Anterior cingulate cortex (tissue), 58 donors: ENCODE data around the gene H3-3A.

Experiments
- DNase-seq, 58 donors: peaks; one replicate each; lab custom pipeline; 2025; lab: John Stamatoyannopoulos, UW

Gene H3-3A

DNA sequence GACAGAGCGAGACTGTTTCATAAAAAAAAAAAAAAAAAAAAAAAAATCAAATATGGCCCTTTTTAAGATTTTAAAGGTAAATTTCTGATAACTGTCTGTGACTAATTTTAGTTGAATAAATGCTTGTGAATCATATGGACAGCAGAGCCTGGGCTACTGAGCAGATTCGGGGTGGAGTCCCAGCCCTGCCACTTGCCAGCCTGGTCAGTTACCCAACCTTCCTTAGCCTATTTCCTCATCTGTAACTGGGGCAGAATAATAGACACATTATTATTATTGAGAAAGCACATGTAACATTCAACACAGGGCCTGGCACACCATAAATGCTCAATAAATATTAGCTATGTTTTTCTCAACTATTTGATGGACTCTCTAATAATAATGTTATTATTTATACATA lies 11.2 kb upstream of the H3-3A start:
- DNase-seq: no peak

DNA sequence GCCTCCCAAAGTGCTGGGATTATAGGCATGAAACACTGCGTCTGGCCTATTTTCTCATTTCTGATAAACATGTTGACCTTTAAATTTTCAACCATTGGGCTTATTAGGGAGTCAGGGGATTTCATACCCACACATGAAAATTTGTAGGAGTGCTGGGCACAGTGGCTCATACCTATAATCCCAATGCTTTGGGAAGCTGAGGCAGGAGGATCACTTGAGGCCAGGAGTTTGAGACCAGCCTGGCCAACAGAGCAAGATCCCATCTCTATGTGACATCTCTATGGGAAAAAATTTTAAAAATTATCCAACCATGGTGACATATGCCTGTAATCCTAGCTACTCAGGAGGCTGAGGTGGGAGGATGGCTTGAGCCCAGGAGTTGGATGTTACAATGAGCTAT lies 10.5 kb upstream of the H3-3A start:
- DNase-seq: no peak

DNA sequence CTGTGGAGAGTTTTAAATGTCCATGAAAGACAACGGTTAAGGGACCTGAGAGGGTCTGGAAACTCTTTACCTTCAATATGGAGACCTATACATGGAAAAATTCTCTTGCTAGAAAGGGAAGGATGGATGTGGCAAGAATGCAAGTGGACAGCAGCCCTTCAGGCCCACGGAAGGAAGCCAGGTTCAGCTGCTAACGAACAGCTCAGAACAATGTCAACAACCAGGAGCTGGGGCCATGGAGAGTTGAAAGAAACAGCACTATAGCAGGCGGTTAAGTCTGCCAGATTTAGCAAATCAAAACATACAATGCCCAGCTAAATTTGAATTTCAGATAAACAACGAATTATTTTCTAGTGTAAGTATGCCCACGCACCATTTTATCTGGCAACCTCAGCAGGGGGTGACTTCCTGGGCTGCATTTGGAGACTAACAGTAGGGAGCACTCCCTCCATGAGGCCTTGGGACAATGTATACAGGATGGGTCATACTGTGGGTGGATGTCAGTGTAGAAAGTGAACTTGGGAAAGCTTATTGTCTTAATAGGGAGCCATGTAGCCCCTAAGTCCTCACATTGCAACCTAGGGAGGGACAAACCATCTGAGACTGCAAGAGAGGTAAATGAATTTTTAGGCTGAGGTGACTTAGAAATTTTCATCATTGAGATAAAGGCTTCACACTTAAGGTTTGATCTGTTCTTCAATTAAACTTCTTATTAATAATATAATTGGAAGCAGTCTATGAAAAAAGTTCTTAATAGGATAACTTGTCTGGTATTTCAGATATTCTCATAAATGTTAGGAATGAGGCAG lies 7.8 kb upstream of the H3-3A start:
- no peak for DNase-seq

DNA sequence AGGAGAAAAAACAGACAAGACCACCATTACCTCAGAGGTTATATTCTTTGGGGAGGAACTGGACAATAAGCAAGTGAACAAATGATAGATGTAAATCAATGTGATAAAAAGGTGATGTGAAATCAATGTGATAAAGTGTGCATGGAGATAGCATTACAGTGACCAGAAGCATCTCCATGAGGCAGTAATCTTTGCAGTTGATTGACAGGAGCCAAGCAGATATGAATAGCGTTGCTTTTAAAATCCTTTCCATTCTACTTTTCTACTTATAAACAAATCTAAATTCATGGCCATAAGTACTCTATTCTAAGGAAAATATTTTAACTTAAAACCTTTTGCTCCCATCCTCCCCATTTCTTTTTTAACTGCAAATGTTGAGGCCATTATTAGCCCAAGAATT lies 2.8 kb upstream of the H3-3A start:
- no peak for DNase-seq

DNA sequence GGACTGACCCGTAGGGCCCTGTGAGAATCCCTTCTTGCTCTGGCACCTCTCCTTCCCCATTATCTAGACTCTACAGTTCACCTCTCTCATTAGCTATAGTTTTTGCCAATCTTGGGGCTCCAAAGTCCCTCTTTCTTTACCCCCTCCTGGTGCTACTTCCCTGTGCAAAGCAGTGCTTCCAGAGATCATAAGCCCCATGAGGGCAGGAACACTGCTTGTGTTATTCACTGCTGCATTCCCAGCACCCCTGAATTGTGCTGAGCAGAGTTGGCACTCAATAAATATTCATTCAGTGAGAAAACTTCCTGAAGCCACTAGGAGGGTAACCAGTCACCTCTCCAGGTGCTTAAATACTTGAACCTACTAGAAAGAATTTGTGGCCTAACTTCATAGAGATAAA lies 2.1 kb upstream of the H3-3A start:
- no peak for DNase-seq

DNA sequence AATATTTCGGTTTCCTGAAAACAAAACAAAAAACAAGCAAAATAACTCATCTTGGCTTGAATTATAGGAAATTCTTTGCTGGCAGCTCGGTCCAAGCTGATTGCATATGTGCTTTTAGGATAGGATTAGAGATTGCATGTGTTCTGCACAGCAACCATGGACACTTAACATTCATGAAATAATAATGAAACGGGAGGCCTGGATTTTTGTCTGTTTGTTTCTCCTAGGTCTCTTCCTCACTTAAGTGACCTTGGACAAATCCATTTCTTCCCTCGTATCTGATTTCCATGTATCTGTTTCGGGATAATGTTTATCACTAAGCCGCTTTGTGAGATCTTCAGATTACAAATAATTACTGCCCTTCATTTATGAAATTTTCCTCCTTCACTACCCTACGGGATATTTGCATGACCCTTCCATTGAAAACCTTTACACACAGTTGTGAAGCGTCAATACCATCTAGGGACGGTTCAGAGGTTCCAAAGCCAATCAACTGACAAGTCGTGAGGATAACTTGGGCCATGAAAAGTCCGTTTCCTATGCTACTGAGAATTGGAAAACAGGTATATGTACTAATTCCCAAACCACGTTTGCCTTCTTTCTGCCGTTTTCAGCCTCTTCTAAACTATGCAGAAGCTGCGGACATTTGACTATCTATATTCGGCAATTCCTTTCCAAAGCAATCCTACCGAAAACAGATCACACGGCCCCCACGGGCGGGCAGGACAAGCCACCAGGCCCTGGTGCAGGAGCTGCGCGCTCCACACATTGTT lies 1.3 kb upstream of the H3-3A start:
- peak in 2 of 58 donors; percentile 39 to 51 for DNase-seq

DNA sequence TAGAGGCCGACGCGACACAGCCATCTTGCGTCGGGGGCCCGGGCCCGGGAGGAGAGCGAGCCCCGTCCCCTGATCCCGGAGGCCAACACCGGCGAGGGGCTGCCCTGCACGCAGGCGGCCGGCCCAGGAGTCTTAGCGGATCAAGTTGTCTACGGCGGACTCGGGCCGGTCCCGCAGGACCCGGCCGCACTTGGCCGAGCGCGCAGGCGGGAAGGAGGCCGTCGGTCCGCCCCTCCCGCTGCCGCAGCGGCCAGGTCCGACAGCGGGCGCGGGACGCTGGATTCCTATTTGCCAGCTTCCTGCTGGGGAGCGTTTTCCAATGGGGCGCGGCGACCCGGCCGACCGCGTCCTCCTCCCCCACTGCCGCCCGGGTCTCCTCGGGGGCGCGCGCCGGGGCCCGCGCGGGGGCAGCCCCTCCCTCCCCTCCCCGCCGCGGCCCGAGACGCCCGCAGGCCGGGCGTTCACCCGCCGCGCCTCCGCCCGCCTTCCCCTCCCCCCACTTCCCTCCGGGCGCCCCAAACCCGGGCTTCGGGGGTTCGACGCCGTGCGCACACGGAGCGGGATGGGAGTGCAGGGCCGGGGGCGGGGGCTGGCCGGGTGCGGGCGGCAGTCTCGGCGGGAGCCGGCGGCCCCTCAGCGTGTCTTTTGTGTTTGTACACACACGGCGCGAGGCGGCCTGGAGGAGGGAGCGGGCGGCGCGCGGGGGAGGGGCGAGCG lies 517 bp upstream of the H3-3A start:
- DNase-seq: peak in 53 of 58 donors; percentile 23 to 92 (median 82)

DNA sequence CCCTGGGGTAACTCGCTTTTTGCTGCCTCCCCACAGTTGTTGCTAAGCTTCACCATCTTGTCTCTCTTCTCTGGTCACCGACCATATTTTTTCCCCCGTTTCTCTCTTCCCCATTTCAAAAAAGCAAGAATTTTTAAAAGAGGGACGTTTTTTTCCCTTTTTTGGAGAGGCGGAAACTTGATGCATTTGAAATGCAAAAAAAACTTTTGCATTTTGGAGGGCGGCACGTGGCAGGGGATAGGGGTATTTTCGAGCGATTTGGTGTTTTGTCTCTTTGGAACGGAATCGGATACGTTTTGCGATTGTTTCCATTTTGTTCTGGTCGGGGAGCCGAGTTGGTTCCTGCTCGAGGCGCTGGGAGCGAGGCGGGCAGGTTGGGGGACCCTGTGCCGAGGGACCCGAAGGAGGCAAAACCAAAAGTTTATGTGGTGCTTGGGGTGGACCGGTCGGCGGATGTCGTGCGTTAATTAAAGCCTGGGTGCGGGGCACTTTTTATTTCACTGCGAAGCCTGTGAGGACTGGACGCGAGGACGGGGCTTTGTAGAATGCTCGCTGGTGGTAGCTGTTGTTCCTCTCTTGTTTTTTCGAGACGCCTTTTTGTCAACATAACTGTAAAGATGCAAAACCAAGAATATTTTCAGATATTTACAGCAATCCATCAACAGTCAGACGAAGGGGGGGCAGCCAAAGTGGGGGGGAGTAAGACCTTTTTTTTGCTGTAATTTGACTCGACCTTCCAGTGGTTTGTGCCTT lies 884 bp downstream of the H3-3A start:
- peak in 50 of 58 donors; percentile 7 to 60 (median 37) for DNase-seq

DNA sequence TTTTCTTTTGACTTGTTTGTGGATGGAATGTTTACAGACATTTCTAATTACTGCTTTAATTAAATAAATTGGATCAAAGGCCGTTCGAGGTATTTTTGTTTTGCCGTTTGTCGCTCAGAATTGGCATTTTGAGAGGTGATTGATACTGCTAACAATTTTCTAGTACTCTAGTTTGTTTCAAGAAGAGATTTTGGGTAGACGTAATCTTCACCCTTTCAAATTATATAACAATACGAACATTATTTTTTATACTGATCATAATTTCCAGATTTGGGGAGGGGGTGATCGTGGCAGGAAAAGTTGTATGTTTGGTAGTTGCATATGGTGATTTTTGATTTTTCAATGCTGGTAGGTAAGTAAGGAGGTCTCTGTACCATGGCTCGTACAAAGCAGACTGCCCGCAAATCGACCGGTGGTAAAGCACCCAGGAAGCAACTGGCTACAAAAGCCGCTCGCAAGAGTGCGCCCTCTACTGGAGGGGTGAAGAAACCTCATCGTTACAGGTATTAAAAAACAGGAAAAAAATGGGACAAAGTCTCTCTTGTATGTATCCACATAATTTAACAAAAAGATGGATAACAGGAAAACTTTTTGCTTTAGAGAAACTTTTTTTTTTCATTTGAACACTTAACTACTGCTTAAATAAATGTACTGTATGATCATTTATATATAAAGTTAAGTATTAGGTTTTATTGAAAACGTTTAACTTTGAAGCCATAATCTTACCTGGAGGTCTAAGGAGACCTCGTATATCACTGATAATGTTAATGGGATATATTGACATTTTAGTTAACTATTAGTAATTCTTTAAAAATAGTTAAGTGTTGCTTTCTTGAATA lies 1.7 kb downstream of the H3-3A start:
- peak in 1 of 58 donors; percentile 3 for DNase-seq

DNA sequence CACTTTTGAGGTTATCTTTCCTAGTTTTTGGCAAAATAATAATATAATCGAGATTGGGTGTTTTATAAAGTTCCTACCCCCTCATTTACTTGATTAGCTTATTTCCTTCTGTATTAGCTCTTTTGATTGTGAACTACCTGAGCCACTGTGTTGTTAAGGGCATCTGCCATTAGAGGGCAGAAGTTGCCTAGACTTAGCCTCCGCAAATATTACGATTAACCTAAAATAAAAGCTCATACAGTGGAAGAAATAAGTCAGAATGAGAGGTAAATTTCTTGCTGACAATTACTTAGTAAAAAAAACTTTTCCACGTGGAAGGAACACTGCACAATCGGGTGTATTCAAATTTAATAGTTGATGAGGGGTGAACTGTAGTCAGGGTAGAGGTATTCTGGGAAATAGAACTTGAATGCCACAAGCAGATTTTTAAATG lies 2.3 kb downstream of the H3-3A start:
- peak in 13 of 58 donors; percentile 1 to 38 (median 7) for DNase-seq

DNA sequence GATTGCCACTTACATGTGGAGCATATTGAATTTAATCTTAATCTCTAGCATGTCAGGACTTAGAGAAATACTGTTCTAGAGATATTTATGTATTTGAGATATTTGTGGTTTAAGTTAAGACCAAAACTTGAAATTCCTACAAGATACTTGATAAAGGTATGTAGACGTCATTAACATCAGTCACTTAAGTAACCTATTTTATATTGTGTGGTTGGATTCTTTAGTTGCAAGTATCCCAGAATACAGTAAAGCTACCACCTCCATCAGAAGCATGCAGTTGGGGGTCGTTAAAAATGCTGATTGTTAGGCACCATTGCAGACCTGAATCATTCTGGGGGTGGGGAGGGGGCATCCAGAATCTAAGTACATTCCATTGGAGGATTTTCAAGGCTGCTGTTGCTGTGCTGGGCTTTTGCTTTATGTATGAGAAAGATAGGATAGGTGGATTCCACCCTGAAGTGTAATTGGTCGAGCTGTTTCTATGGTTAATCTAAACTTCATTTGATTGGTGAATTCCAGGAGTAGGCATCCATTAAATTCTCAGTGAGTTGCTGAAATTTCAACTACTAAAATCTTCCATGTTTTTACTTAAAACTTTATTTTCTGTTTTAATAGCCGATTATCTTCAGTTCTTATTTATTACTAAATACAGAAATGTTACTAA lies 4.0 kb downstream of the H3-3A start:
- no peak for DNase-seq

DNA sequence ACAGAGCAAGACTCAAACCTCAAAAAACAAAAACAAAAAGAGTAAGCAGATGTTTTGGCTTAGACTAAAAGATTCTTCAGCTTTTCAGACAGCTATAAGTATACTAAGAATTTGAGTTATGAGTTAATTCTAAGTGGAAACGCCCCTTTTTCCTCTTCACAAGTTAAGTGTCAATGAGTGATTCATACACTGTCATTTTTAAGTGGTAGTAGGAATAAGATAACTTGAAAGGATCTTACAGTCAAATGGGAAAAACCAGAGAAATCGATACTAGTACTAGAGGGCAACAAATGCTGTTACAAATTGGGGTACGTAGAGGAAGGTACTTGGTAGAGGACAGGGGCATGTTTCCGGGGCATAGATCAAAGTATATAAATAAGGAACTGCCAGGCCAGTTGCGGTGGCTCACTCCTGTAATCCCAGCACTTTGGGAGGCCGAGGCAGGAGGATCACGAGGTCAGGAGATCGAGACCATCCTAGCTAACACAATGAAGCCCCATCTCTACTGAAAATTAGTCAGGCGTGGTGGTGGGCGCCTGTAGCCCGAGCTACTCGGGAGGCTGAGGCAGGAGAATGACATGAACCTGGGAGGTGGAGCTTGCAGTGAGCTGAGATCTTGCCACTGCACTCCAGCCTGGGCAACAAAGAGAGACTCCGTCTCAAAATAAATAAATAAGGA lies 7.4 kb downstream of the H3-3A start:
- no peak for DNase-seq

DNA sequence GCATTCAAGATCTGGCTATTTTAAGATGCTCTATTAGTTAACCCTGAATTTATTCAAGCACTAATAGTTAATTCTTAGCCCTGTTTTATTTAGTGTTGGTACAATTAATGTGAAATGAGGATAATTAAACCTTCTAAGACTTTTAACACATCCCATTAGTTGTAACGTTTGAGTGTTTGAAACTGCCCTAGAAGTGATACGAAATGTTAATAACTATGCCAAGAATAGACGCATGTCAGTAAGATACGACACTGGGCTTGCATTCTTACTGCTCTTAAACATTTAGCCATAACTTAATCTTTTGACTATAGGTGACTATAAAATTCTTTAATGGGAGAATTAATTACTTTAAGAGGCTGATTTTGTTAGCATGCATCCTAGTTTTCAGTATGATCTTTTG lies 9.8 kb downstream of the H3-3A start:
- DNase-seq: no peak

DNA sequence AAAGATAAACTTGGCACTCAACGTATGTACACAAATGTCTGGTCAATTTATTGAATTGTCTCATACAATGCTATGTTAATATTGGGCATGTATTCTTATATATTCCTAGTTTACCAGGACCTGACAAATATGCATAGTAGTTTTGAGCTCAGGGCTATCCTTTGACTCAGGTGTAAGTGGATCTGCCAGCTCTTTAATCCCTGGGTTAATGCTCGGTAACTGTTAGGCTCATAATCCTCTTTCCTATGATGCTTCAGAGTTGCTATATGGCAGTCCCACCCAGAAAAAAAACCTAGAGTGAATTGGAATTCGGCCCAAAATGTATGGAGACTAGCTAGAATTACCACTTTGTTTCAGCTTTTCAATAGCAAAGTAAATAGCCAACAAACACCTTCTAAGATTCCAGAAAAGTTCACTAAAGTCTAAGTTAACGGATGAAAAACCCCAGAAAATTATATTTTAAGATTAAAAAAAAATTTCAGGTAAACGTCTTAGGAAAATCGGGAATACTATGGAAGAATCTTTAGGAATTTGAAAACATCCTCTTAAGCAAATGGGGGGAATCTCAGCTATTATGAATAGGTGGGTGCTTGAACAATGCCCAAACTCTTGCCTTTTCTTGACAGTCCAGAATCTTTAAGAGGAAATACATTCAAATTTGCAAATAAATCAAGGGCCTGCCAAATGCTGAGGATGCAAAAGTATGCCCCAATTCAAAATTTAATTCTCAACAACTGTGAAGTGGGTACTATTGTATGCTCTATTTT lies 10.9 kb downstream of the H3-3A start:
- DNase-seq: no peak

DNA sequence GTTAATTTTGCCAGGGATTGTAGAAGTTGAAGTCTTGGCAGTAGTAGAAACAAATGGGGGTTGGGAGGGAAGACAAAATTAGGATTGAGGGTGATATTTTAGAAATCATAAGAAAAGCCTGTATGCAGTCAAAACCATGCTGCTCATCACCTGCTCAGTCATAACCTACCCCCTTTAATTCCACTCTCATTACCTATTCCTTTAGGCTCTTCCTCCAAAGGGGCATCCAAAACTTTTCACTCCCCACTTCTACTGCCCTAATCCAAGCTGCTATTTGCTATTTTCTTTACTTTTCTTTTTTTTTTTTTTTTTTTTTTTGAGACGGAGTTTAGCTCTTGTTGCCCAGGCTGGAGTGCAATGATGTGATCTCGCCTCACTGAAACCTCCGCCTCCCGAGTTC lies 11.5 kb downstream of the H3-3A start:
- no peak for DNase-seq

DNA sequence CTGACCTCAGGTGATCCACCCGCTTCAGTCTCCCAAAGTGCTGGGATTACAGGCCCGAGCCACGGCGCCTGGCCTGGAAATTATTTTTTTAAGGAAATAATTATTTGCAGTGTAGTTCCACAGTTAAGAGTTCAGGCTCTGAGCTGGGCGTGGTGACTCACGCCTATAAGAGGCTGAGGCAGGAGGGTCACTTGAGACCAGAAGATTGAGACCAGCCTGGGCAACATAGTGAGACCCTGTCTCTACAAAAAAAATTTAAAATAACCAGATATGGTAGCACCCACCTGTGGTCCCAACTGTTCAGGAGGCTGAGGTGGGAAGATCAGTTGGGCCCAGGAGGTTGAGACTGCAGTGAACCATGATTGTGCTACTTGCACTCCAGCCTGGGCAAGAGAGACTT lies 13.9 kb downstream of the H3-3A start:
- DNase-seq: no peak

DNA sequence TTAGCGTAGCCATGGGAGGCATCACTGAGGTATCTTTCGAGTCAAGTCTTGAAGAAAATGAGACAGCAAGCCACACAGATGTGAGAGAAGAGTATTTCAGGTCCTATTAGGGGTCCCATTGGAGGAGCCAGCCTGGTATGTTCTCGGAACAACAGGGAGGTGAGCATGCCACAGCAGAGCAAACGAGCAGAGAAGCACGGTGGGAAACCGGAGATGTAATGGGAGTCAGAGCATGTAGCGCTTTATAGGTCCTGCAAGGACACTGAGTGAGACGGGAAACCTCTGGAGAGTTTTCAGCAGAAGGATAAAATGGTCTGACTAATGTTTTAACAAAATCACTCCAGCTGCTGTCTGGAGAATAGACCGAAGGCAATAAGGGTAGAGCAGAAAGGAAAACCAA lies 15.9 kb downstream of the H3-3A start:
- no peak for DNase-seq

DNA sequence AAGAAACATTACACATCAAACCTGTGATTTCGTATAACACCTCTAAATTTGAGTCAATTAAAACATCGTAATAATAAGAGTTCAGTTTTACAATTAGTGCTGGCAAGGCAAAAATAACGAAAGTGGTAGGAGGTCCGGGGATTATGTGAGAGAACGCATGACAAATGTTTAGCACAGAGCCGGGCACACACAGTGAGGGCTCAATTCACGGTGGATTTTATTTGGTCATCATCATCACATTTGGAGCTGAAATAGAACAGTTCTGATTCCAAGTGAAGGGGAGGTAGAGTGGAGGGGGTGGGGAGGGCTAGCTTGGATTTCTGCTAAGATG lies 20.0 kb downstream of the H3-3A start:
- DNase-seq: no peak
